Tibial artery (tissue), 4 donors: Measurements from ENCODE around the gene ZFYVE26.
A peak's percentile ranks its signal among the peaks of the same experiment; 100 is the strongest.
"Not testable (repeated sequence)": the region's sequence is repeated elsewhere in the genome, so short reads cannot be mapped to it uniquely, and the experiment has no call there.

ENCODE experiments used
- DNase-seq, 2 donors: peaks; one replicate each; pipeline ENCODE4 v3.0.0-alpha.2; 2019
- H3K27ac ChIP-seq, 2 donors: fragments of 200-600 bp; sonication (generic) in 1 of 2; 1 replicate in 1 of 2; 2 replicates in 1 of 2; pipeline ENCODE4 v1.5.1; 2018 to 2019; ENCODE audit warnings: mild to moderate bottlenecking in 1 of 2
- H3K27me3 ChIP-seq, 2 donors: fragments of 200-600 bp; sonication (generic) in 1 of 2; one replicate each; pipeline versions ENCODE4 v1.5.1 to v1.6.0; 2016 to 2019
- H3K36me3 ChIP-seq, 3 donors: fragments of 200-600 bp; sonication (generic) in 2 of 3; one replicate each; pipeline ENCODE4 v1.5.1; 2016 to 2019; ENCODE audit warnings: mild to moderate bottlenecking in 2 of 3
- H3K4me1 ChIP-seq, 4 donors: fragments of 200-600 bp; sonication (generic) in 2 of 4; 1 replicate in 3 of 4; 2 replicates in 1 of 4; pipeline ENCODE4 v1.5.1; 2016 to 2019
- H3K4me3 ChIP-seq, 2 donors: fragments of 200-600 bp; sonication (generic) in 1 of 2; 1 replicate in 1 of 2; 2 replicates in 1 of 2; pipeline ENCODE4 v1.5.1; 2018 to 2019; ENCODE audit warnings: mild to moderate bottlenecking in 2 of 2
- H3K9me3 ChIP-seq, 3 donors: fragments of 200-600 bp; sonication (generic) in 1 of 3; one replicate each; pipeline ENCODE4 v1.5.1; 2016 to 2019
- intact Hi-C: fragments of 100-400 bp; cut with DNase I; formaldehyde crosslinking; loops from one replicate; pipeline ENCODE4 v1.15.0; 2023; ENCODE audit warnings: low total_unique reads
- TF ChIP-seq, protein P1 (sequence below), 2 experiments: fragments of 200-600 bp in 1 of 2; fragments of 450-650 bp in 1 of 2; IDR thresholded peaks; one replicate each; pipeline ENCODE4 v1.5.1; 2017 to 2019; ENCODE audit warnings: antibody characterized with exemption in 2 of 2, mild to moderate bottlenecking in 1 of 2, moderate library complexity in 1 of 2

The ZFYVE26 gene

DNA sequence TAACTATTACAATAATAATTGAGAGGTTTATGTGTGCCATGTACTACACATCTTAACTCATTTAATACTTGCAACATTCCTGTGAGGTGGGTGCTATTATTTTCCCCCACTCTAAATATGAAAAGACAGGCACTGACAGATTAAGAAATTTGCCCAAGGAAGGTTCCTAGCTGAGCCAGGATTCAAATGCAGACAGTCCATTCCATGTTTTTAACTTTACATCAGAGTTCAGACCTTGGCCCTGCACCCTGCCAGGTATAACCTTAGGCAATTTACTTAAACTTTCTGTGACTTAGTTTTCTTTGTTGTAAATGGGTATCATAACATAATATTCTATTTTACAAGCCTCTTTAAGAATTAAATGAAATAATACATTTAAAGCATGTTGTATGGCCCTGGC, 88.1 kb downstream of the ZFYVE26 start:
- intact Hi-C loops, result no loop called here
- no peaks in the 10 kb centered on the region for H3K4me1 ChIP-seq
- H3K9me3 ChIP-seq, result no peaks in the 10 kb centered on the region
- TF ChIP-seq, protein P1, sequence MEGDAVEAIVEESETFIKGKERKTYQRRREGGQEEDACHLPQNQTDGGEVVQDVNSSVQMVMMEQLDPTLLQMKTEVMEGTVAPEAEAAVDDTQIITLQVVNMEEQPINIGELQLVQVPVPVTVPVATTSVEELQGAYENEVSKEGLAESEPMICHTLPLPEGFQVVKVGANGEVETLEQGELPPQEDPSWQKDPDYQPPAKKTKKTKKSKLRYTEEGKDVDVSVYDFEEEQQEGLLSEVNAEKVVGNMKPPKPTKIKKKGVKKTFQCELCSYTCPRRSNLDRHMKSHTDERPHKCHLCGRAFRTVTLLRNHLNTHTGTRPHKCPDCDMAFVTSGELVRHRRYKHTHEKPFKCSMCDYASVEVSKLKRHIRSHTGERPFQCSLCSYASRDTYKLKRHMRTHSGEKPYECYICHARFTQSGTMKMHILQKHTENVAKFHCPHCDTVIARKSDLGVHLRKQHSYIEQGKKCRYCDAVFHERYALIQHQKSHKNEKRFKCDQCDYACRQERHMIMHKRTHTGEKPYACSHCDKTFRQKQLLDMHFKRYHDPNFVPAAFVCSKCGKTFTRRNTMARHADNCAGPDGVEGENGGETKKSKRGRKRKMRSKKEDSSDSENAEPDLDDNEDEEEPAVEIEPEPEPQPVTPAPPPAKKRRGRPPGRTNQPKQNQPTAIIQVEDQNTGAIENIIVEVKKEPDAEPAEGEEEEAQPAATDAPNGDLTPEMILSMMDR (IDR thresholded peaks at IDR 0.05), result no peak
- H3K27ac ChIP-seq, result no peak overlapping the region
- peaks cover 0 to 3% of the 10 kb centered on the region in 2 donors for H3K27me3 ChIP-seq
- H3K4me3 ChIP-seq, result no peak overlapping the region
- no peak for DNase-seq
- H3K36me3 ChIP-seq, result no peaks in the 10 kb centered on the region

DNA sequence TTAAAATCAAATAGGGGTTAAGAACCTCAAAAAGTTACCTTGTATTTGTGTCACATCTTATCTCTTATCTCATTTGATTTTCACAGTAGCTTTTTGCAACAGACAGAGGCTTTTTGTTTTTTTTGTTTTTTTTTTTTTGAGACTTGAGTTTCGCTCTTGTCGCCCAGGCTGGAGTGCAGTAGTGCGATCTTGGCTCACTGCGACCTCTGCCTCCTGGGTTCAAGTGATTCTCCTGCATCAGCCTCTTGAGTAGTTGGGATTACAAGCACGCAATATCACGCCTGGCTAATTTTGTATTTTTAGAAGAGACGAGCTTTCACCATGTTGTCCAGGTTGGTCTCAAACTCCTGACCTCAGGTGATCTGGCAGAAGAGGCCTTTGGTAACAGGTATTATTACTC, 89.0 kb downstream of the ZFYVE26 start:
- intact Hi-C loops, result no loop called here
- TF ChIP-seq, protein P1 (IDR thresholded peaks at IDR 0.05), result no peak
- no peak overlapping the region for H3K27ac ChIP-seq
- no peak overlapping the region for H3K4me3 ChIP-seq
- H3K4me1 ChIP-seq, result peaks cover 0 to 5% (median 3%) of the 10 kb centered on the region in 4 donors
- H3K27me3 ChIP-seq, result peaks cover 0 to 3% of the 10 kb centered on the region in 2 donors
- no peaks in the 10 kb centered on the region for H3K9me3 ChIP-seq
- no peaks in the 10 kb centered on the region for H3K36me3 ChIP-seq
- no peak for DNase-seq

DNA sequence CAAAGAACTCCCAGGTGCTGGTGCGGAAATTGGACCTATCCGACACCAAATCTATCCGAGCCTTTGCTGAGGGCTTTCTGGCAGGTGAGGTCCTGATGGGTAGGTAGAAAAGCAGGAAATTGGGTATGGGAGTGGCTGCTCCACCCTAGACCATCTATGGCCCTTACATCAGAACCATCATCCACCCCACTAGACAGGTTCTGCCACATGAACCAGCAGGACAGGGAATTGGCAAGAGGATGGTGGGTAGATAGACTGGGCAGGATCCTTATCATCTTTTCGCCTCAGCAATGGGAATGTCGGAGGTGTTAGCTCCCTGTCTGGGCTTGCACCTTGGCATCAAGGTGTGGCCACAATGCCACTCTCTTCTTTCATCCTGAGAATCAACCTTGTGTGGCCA, 91.2 kb downstream of the ZFYVE26 start:
- TF ChIP-seq, protein P1 (IDR thresholded peaks at IDR 0.05), result no peak
- Histone ChIP-seq H3K4me3 (no peak overlapping the region), H3K4me1 (peaks cover 0 to 11% (median 10%) of the 10 kb centered on the region in 4 donors), H3K27me3 (peaks cover 0 to 3% of the 10 kb centered on the region in 2 donors), H3K27ac (no peak overlapping the region), H3K9me3 (no peaks in the 10 kb centered on the region), H3K36me3 (no peaks in the 10 kb centered on the region)
- intact Hi-C loops, result no loop called here
- DNase-seq, result no peak

DNA sequence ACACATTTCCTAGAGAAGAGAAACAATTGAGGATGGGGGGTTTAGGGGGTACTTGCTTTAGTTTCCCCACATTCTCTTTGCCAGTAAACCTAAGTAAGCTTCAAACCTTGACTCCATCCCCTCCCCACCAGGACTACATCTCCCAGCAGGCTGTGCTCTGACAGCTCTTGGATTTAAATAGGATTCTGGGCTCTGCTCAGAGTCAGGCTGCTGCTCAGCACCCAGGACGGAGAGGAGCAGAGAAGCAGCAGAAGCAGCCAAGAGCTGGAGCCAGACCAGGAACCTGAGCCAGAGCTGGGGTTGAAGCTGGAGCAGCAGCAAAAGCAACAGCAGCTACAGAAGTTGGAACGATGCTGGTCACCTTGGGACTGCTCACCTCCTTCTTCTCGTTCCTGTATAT, 94.1 kb downstream of the ZFYVE26 start:
- no peak overlapping the region for H3K4me3 ChIP-seq

DNA sequence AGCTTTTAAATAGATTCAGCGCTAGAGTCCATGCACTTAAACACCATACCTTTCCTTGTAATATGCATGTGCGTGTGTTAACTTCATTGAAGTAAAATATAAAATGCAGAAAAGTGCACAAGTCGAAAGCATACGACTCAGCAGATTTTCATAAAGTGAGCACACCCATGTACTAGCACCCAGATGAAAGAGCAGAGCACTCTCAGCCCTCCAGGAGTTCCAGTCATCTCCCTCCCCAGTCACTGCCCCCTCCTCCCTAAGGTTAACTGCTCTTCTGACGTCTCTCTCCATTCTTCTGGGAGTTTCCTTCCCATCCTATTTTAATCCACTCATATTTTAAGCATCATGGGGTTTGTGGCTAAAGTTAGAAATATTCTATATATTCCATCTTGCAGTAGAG, 94.5 kb downstream of the ZFYVE26 start:
- no peaks in the 10 kb centered on the region for H3K9me3 ChIP-seq
- H3K36me3 ChIP-seq, result no peaks in the 10 kb centered on the region
- intact Hi-C loops, result no loop called here
- TF ChIP-seq, protein P1 (IDR thresholded peaks at IDR 0.05), result no peak
- DNase-seq, result no peak
- no peak overlapping the region for H3K27ac ChIP-seq
- H3K4me1 ChIP-seq, result peaks cover 0 to 11% (median 10%) of the 10 kb centered on the region in 4 donors
- no peaks in the 10 kb centered on the region for H3K27me3 ChIP-seq
- no peak overlapping the region for H3K4me3 ChIP-seq

More for the DNA sequence above, 94.1 kb downstream of the ZFYVE26 start:
- Histone ChIP-seq H3K27me3 (no peaks in the 10 kb centered on the region), H3K36me3 (no peaks in the 10 kb centered on the region), H3K9me3 (no peaks in the 10 kb centered on the region), H3K4me1 (peaks cover 0 to 11% (median 10%) of the 10 kb centered on the region in 4 donors), H3K27ac (peak overlapping the region in 1 of 2 donors; percentile 8)
- intact Hi-C loops, result no loop called here
- TF ChIP-seq, protein P1 (IDR thresholded peaks at IDR 0.05), result no peak
- peak; percentile 45 to 73 for DNase-seq

DNA sequence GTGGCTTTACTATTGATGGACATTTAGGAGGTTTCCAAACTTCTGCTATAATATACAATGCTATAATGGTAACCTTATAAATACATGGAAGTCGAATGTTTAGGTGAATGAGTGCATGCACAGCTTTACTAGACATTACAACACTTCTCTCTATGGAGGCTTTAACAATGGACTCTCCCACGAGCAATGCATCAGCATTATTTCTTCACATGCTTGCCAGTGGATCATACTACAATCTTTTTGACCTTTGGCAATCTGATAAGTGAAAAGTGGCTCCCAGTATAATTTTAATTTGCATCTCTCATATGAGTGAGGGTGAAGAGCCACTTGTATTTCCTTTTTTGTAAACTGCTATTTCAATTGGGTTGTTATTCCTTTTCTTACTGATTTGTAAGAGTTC, 96.5 kb downstream of the ZFYVE26 start:
- H3K27me3 ChIP-seq, result no peaks in the 10 kb centered on the region
- TF ChIP-seq, protein P1 (IDR thresholded peaks at IDR 0.05), result no peak
- no peak for DNase-seq
- H3K36me3 ChIP-seq, result no peaks in the 10 kb centered on the region
- intact Hi-C loops, result no loop called here
- no peak overlapping the region for H3K4me3 ChIP-seq
- H3K9me3 ChIP-seq, result no peaks in the 10 kb centered on the region
- H3K27ac ChIP-seq, result no peak overlapping the region
- H3K4me1 ChIP-seq, result peaks cover 0 to 11% (median 10%) of the 10 kb centered on the region in 4 donors

DNA sequence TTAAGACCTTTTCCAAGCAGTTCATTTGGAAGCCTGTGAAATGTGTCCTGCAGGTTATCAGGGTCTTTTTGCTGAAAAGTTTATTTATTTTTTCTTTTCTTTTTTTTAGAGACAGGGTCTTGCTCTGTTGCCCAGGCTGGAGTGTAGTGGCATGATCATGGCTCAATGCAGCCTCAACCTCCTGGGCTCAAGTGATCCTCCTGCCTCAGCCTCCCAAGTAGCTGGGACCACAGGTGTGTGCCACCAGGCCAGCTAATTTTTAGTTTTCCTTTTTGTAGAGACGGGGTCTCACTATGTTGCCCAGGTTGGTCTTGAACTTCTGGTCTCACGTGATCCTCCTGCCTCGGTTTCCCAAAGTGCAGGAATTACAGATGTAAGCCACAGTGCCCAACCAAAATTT, 97.0 kb downstream of the ZFYVE26 start:
- peaks cover 0 to 11% (median 10%) of the 10 kb centered on the region in 4 donors for H3K4me1 ChIP-seq
- H3K4me3 ChIP-seq, H3K27me3 ChIP-seq, DNase-seq, intact Hi-C loops, H3K27ac ChIP-seq, H3K36me3 ChIP-seq, H3K9me3 ChIP-seq: not testable (repeated sequence)
